Ishikawa (cell line): ENCODE measurements around the gene FAM193B.

Source experiments
- CEBPB ChIP-seq: IDR thresholded peaks from 2 replicates; pipeline ENCODE4 v1.6.1; 2012
- CREB1 ChIP-seq: IDR thresholded peaks from 2 replicates; pipeline ENCODE4 v1.6.1; 2012; ENCODE audit warnings: low read depth
- EGR1 ChIP-seq: IDR thresholded peaks from 2 replicates; pipeline ENCODE4 v1.6.1; 2012
- EP300 ChIP-seq: IDR thresholded peaks from 2 replicates; pipeline ENCODE4 v1.6.1; 2012; ENCODE audit warnings: borderline replicate concordance
- FOXM1 ChIP-seq: IDR thresholded peaks from 2 replicates; pipeline ENCODE4 v1.6.1; 2012; ENCODE audit warnings: low read depth, borderline replicate concordance
- MAX ChIP-seq: IDR thresholded peaks from 2 replicates; pipeline ENCODE4 v1.6.1; 2012
- NFIC ChIP-seq: IDR thresholded peaks from 2 replicates; pipeline ENCODE4 v1.6.1; 2012
- RAD21 ChIP-seq: IDR thresholded peaks from 2 replicates; pipeline ENCODE4 v1.6.1; 2012; ENCODE audit warnings: low read depth
- REST ChIP-seq: IDR thresholded peaks from 2 replicates; pipeline ENCODE4 v1.6.1; 2012; ENCODE audit warnings: low read depth, mild to moderate bottlenecking
- TAF1 ChIP-seq: IDR thresholded peaks from 2 replicates; pipeline ENCODE4 v1.6.1; 2012; ENCODE audit warnings: low read depth, mild to moderate bottlenecking
- TCF12 ChIP-seq: IDR thresholded peaks from 2 replicates; pipeline ENCODE4 v1.6.1; 2012; ENCODE audit warnings: low read depth
- TEAD4 ChIP-seq: IDR thresholded peaks from 2 replicates; pipeline ENCODE4 v1.6.1; 2012
- USF1 ChIP-seq: IDR thresholded peaks from 2 replicates; pipeline ENCODE4 v1.6.1; 2012
- YY1 ChIP-seq: IDR thresholded peaks from 2 replicates; pipeline ENCODE4 v1.6.1; 2012; ENCODE audit warnings: low read depth
- ZBTB7A ChIP-seq: IDR thresholded peaks from 2 replicates; pipeline ENCODE4 v1.6.1; 2012; ENCODE audit warnings: low read depth

FAM193B gene

GRCh38 chr5:177529247-177530203 is 24.8 kb downstream of the FAM193B start:
- TF ChIP-seq YY1 = no peak
- TF ChIP-seq FOXM1 = no peak
- TF ChIP-seq TCF12 = no peak
- TF ChIP-seq EGR1 = no peak
- TF ChIP-seq NFIC = no peak
- TF ChIP-seq CEBPB = no peak

- TF ChIP-seq CEBPB = no peak
- no peak for TF ChIP-seq NFIC
- no peak for TF ChIP-seq YY1
- TF ChIP-seq EGR1 = no peak
- TF ChIP-seq RAD21 = no peak
- TF ChIP-seq FOXM1 = no peak
These were observed 25.7 kb downstream of the FAM193B start for GRCh38 chr5:177528631-177529030.

- TF ChIP-seq YY1 = no peak
- no peak for TF ChIP-seq EGR1
- TF ChIP-seq TEAD4 = no peak
- no peak for TF ChIP-seq TAF1
These were observed 26.8 kb downstream of the FAM193B start for GRCh38 chr5:177527595-177527994.

- no peak for TF ChIP-seq NFIC
- TF ChIP-seq TCF12 = no peak
- TF ChIP-seq FOXM1 = no peak
- TF ChIP-seq CEBPB = no peak
- TF ChIP-seq REST = no peak
- TF ChIP-seq RAD21 = no peak
- no peak for TF ChIP-seq TAF1
These were observed 27.6 kb downstream of the FAM193B start for GRCh38 chr5:177526791-177527190.

- TF ChIP-seq FOXM1 = no peak
- TF ChIP-seq REST = no peak
- TF ChIP-seq CEBPB = no peak
- no peak for TF ChIP-seq CREB1
- TF ChIP-seq EGR1 = no peak
- TF ChIP-seq YY1 = no peak
- no peak for TF ChIP-seq NFIC
- no peak for TF ChIP-seq EP300
These were observed 28.2 kb downstream of the FAM193B start for GRCh38 chr5:177526191-177526590.

- TF ChIP-seq TAF1 = no peak
- TF ChIP-seq EP300 = no peak
- no peak for TF ChIP-seq TEAD4
- TF ChIP-seq FOXM1 = no peak
- TF ChIP-seq CREB1 = no peak
- TF ChIP-seq YY1 = no peak
- TF ChIP-seq RAD21 = no peak
- no peak for TF ChIP-seq REST
- no peak for TF ChIP-seq EGR1
- TF ChIP-seq CEBPB = no peak
- TF ChIP-seq ZBTB7A = no peak
- TF ChIP-seq TCF12 = no peak
- TF ChIP-seq NFIC = no peak
- no peak for TF ChIP-seq USF1
- TF ChIP-seq MAX = no peak
These were observed 29.3 kb downstream of the FAM193B start for GRCh38 chr5:177524941-177525655.
